Cardiac ventricle fibroblast (primary cell): ENCODE measurements around the gene MDFIC. TPM values are rescaled to one million over a fixed set of nuclear protein-coding genes. Genes with fewer than 3 reads are reported as not detected.

Source experiments
- total RNA-seq: library from RNA; depleted of rRNA; stranded (reverse); fragments of >200 nt; gene quantifications from 2 replicates; pipeline ENCODE4 v1.2.3, GENCODE V29; 2015

The MDFIC gene, protein sequence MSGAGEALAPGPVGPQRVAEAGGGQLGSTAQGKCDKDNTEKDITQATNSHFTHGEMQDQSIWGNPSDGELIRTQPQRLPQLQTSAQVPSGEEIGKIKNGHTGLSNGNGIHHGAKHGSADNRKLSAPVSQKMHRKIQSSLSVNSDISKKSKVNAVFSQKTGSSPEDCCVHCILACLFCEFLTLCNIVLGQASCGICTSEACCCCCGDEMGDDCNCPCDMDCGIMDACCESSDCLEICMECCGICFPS
- total RNA-seq = 28.1 and 30.7 TPM in 2 replicates

DNA sequence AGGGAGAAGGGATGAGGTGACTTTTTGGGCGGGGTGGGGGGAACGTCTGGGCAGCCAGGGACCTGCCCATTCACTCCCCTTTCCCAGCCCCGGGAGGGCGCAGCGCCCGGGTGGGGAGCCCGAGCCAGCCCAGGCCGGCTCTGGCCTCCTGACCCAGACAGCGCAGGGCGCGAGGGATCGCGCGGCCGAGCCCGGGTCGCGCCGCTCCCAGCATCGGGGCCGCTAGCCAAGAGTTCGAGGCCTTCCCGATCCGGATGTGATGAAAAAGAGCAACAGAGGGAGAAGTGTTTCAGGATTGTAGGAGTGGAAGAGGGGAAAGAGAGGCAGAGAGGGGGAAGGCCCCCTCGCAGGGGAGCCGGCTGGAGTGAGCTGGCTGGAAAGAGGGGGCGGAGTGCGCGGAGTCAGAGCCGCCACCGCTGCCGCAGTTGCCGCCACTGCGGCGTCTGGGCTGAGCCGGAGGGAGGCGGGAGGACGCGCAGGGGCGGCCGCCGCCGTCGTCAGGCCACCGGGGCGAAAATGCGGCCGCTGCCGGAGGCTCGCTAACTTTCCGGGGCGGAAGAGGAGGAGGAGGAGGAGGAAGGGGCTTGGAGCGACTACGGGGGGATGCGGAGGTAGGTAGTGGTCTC lies at the start of gene MDFIC:
Gene MDFIC (plus strand): TSS at position 69 of the 626 bp plus-strand sequence. CDS start 940 bp downstream, outside the sequence.

